GDM1 (cell line): ENCODE results near the gene EPB41L5.
"Not testable (repeated sequence)": the region's sequence is repeated elsewhere in the genome, so short reads cannot be mapped to it uniquely, and the experiment has no call there.

Experiments used
- DNase-seq: peaks from one replicate; lab custom pipeline; 2025; lab: John Stamatoyannopoulos, UW

The EPB41L5 gene

DNA sequence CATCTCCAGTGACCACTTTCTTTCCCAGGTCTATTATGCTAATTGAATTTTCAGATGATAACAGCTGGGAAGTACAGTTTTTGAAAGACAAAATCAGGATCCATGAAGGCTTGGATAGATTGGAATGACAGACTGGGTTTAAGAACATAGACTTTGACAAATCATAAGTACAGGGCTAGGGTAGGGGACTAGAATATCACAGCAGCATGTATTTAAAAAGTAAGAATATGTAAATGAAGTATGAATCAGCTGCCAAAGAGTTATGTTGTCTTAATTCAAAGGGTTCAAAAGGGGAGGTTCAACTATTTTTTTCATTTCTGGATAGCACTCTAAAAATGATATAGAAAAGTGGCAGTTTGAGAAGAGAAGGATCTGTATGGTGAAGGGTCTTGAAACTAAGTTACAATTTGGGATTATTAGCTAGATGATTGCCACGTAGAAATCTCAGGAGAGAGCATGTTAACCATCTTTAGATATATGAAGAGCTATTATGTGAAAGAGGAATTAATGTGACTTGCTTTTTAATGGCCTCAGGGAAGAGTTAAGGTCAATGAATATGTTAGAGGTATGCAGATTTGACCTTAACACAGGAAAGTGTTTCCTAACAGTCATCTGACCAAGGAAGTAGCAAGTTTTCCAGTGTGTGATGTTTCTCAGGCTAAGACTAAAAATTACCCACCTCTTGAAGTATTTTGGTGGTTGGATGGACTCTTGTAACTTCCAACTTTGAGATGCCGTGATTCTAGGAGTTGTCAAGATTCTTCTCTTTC lies 128.6 kb downstream of the EPB41L5 start:
- DNase-seq: no peak

DNA sequence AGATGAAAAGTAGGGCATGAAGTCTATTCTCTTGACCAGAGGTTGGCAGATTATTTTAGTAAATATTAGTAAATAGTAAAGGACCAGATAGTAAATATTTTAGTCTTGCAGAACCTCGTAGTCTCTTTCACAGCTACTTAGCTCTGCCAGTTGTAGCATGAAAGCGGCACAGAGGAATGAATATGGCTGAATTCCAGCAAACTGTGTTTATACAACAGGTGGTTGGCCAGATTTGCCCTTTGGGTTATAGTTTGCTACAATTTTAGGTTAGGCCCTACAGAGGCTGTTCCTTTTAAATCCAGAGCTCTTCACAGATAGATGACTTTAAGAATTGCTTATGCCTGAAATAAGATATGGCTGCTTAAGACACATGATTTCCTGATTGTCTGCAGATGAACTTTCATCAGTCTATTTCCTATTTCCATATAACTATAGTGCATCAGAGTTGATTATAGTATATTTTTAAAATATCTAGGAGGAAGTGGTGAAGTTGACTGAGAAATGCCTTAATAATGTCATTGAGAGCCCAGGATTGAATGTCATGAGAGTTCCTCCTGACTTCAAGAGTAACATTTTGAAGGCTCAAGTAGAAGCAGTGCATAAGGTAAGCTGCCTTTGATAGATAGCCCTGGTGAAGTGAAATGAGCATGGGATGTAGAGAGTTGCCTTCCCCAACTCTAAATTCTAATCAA lies 129.8 kb downstream of the EPB41L5 start:
- DNase-seq: no peak

DNA sequence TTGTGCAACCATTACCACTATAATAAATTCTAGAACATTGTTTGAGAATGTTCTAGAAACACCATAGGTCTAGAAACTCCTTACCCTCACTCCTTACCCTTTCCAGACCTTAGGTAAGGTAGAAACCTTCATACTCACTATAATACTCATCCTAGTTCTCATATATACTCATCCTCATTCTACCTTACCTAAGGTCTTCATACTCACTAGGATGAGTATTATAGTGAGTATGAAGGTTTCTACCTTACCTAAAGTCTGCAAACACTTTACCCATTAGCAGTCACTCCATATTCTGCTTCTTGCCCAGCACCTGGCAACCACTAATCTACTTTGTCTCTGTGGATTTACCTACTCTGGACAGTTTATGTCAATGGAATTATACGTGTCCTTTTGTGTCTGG lies 135.4 kb downstream of the EPB41L5 start:
- DNase-seq: no peak

- DNase-seq: no peak
Measured at GRCh38 chr2:120148669-120149068, 135.8 kb downstream of the EPB41L5 start.

DNA sequence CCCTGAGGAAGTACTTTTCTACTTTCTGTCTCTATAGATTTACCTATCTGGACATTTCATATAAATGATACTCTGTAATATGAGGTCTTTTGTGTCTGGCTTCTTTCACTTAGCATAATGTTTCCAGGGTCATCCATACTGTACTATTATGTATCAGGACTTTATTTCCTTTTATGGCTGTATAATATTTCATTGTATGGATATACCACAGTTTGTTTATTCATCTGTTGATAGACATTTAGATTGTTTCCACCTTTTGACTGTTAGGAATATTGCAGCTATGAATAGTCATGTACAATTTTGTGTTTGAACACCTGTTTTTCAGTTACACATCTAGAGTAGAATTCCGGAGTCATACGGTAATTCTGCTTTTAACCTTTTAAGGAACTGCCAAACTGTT lies 136.5 kb downstream of the EPB41L5 start:
- no peak for DNase-seq

DNA sequence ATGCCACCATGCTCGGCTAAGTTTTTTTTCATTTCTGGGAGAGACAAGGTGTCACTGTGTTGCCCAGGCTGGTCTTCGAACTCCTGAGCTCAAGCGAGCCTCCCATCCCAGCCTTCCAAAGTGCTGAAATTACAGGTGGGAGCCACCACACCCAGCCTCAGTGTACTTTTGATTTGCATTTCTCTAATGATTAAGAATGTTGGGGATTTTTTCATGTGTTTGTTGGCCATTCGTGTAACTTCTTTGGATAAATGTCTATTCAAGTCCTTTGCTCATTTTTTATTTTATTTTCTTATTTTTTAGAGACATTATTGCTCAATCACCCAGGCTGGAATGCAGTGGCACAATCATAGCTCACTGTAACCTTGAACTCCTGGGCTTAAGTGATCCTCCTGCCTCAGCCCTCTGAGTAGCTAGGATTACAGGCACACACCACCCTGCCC lies 137.2 kb downstream of the EPB41L5 start:
- DNase-seq: no peak

DNA sequence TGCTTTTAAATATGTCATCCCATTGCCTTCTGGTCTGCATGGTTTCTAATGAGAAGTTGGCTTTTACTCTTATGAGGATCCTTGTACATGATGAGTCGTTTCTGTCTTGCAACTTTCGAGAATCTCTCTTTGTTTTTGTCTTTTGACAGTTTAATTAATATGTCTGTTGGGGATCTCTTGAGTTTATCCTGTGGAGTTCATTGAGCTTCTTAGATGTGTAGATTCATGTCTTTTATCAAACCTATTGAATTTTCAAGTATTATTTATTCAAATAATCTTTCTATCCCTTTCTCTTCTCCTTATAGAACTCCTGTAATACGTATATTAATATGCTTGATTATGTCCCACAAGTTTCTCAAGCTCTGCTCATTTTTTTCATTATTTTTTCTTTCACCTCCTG lies 142.4 kb downstream of the EPB41L5 start:
- DNase-seq: no peak

- DNase-seq: not testable (repeated sequence)
Measured at GRCh38 chr2:120158658-120159057, 145.8 kb downstream of the EPB41L5 start.

DNA sequence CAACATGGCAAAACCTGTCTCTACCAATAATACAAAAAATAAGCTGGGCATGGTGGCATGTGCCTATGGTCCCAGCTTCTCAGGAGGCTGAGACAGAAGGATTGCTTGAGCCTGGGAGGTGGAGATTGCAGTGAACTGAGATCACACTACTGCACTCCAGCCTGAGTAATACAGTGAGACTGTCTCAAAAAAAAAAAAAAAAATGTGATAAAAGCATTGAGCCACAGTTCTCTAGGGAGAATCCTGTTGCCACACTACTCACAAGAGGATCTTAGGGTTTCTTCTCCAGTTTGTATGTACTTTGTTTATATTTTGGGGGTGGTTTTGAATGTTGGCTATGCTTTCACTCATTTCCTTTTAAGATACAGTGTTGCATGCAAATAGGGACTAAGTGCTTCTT lies 148.3 kb downstream of the EPB41L5 start:
- DNase-seq: no peak

DNA sequence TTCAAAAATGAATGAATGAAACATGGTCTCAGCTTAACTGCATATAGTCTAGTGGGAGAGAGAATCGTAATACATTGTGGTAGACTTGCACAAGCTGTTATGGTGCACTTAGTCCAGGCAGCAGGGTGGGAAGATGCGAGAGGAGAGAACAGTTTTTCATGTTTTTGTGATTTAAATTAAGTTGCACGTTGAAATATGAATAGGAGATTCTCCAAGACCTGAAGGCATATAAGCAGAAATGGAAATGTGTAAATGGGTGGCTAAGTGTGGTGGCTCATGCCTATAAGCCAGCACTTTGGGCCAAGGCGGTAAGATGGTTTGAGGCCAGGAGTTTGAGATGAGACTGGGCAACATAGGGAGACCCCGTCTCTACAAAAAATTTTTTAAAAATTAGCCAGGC lies 149.8 kb downstream of the EPB41L5 start:
- no peak for DNase-seq

DNA sequence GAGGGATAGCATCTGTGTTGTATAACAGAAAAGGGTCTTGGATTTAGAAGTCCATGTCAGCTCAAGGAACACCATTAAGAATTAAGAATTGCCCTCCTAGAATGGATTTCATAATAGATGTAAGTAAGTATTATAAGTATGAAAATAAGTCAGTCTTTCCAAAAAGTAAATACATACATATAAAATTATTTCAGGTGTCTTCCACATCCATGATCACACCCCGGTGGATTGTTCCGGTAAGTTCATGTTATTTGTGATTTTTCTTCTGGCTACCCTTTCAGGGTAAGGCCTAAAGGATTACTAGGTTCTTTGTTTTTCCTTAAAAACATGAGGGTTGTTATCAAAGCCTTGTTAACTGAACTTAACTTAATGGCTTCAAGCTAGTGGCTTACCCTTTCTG lies 154.4 kb downstream of the EPB41L5 start:
- DNase-seq: no peak

DNA sequence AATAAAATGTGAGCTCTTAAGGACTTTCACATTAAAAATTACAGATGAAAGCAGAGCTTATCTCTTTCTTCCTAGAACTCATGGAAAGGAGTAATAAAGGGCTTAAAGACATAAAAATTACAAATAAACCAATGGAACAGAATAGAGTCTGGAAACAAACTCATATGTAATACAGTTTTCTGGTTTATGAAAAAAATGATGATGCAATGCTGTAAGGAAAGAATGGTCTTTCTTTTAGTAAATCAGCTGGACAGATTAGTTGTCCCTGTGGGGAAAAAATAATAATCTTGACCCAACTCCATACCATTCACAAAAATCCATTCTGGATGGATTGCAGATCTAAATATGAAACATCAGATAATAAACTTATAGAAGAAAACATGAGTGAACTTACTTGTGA lies 156.1 kb downstream of the EPB41L5 start:
- no peak for DNase-seq

DNA sequence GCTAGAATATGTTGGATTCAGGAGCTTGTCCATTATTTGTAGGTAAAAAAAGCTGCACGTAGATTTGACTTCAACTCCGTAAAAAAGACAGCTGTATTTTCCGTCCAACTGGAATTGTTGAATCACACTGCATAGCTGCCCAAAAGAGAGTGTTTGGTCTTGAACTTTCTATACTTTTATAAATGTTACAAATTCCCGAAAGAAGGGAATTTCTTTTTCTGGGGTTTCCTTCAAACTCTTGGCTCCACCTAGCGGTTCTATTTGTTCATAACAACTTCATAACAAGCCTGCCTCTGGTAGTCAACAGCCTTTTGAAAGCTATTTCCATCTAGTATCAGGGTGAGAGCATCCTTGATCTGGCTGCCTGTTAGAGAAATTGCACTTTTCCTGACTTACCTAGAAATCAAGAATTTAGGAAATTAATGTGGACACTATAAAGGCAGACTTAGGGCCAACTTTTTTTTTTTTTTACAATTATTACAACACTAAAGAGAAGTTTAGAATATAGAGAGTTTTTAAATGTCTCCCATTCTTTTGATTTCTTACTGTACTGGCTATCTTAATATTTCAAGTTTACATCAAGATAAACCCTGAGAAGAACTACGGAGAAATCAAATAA lies 162.2 kb downstream of the EPB41L5 start:
- DNase-seq: peak; percentile 22

- DNase-seq: no peak
Measured at GRCh38 chr2:120176526-120176925, 163.6 kb downstream of the EPB41L5 start.

DNA sequence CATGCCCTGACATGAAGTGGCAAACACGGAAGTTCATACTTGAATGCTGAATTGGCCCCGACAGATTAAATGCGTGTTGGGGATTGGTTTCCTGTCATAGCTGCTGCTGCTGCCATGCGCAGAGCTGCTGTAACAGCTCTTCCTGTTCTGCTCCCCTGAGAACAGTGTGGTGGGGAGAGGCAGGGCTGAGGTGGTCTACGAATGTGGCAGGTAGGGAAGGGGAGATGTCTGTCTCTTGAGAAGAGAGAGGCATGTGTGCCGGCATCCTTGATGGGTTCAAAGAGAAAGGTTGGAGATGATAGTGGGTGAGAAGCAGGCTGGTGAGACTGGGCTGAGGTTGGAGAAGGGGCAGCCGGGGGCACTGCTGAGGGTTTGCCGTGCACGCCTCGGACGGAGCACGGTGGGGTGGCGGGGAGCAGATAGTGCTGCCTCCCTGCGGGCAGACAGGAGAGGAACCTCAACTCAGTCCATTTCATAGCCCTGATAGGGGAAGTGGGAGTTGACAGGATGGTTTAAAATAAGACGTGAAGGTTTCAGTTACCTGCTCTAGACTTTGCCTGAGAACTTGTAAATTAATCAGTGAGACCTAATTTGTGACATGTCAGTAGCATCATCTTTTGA lies 164.2 kb downstream of the EPB41L5 start:
- peak; percentile 79 for DNase-seq

GRCh38 chr2:120177973-120178372 lies 165.1 kb downstream of the EPB41L5 start:
- DNase-seq: no peak

DNA sequence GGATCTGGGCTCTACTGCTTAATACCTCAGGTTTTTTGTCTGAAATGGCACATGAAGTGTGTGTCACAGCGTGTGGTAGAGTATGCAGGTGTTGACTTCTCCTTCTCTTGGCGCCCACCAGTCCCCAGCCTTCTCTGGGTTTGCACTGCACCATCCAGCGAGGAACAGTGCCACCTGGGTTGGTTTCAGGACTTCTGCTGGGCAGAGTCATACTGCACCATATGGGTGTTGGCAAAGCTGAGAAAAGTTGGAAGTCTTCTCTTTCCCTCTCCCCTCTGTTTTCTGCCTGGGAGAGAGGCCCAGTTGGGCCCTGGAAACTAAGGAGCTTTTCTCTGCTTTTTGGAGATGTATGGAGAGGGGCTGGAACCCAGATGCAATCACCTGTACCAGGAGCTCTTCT lies 166.5 kb downstream of the EPB41L5 start:
- DNase-seq: no peak

GRCh38 chr2:120180066-120180465 lies 167.2 kb downstream of the EPB41L5 start:
- DNase-seq: no peak

DNA sequence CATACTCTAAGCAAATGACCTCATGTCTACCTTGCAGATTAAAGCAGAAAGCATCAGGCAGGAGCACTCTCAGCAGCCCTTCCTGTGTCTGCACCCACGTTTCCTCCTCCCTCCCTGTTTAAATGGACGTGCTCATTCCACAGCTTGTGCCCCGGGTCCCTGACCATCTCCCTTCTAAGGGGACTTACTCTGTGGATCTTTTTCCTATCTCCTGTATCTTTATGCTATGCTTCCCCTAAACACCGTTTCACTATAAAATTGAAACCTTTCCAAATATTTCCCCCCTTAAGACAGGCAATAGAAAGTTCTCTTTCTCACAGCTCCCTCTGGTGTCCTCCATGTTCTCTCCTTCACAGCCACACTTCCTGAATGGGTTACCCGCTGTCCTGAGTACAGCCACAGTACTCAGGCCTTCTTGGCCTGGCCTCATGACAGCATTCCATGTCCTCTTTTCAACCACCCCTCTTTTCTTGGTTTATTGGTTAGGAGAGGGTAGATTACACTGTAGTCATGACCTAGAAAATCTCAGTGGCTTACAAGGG lies 169.2 kb downstream of the EPB41L5 start:
- no peak for DNase-seq

DNA sequence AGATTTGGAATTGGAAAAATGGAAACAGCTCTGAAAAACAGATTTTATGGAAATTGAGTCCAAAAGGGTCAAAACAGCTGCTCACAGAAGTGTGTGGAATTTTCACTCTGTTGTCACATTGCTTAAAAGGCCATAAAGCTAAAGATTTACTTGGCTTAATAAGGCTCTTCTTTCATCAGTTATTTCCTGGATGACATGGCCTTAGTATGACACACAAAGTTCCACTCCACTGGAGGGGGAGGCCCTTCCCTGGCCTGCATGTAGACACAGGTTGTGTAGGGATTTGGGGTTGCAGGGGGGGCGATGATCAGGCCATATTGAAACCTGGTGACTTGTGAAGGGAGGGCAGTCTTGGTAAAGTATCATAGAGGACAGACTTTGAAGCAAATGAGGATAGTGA lies 176.3 kb downstream of the EPB41L5 start:
- no peak for DNase-seq

GRCh38 chr2:120192280-120192679 lies 179.4 kb downstream of the EPB41L5 start:
- DNase-seq: no peak

- no peak for DNase-seq
Measured at GRCh38 chr2:120195553-120195952, 182.7 kb downstream of the EPB41L5 start.
